K562 treated with DMSO at 1 percent for 12 hours (cell line): ENCODE data around the gene FRZB. TPM values are rescaled to one million over a fixed set of nuclear protein-coding genes. Genes with fewer than 3 reads are reported as not detected.

Experiments
- total RNA-seq: library from RNA; unstranded; fragments of 300-600 nt; gene quantifications from 2 replicates; pipeline ENCODE4 v1.2.3, GENCODE V29; 2022; ENCODE audit not compliant: insufficient read depth

FRZB gene
- 0.25 and 0.31 TPM in 2 replicates for total RNA-seq

GRCh38 chr2:182866461-182867406, at the start of gene FRZB:
Gene FRZB, minus strand, starts transcription at chr2:182866637. Its CDS starts 85 bp downstream, at chr2:182866552.

Other genes starting within 250 kb of the FRZB start
- 11.8 and 43.6 TPM in 2 replicates for gene DNAJC10, start 150.4 kb downstream of the FRZB start, total RNA-seq
- 34.5 and 101 TPM in 2 replicates for gene NCKAP1, start 171.8 kb upstream of the FRZB start, total RNA-seq
- gene DUSP19, start 212.1 kb upstream of the FRZB start, total RNA-seq: 0.73 and 1.5 TPM in 2 replicates